ENCODE data around the gene CLSTN2.

The CLSTN2 gene

GRCh38 chr3:140162551-140162950, 227.6 kb downstream of the CLSTN2 start:
- DNase-seq (ENCODE audit: insufficient read length, low spot score): no peak
- TF ChIP-seq POLR2A (IDR thresholded peaks at IDR 0.05; ENCODE audit: low read depth, low read length): no peak
- no peak for FAIRE-seq

- FAIRE-seq (no peak), DNase-seq (ENCODE audit: insufficient read length, low spot score) (no peak)
- TF ChIP-seq POLR2A (IDR thresholded peaks at IDR 0.05; ENCODE audit: low read depth, low read length): no peak
These were observed 228.3 kb downstream of the CLSTN2 start for GRCh38 chr3:140163159-140163763.

DNA sequence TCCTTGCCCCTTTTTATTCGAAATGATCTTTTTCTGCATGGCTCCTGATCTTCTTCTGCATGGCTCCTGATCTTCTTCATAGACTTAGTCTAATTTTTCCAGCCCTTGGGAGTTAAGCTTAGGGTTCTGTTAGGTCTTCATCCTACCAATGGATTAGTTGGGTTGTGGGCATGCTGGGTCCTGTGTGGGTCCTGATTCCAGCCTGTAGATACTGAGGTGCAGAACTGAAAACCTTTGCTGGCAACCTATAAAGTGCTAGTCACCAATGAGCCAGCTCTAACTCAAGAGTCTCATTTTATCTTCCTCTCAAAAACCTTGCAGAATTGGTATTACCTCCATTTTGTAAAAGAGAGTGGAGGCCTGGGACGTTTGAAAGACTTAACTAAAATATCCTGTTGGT, 229.2 kb downstream of the CLSTN2 start:
- no peak for FAIRE-seq
- DNase-seq (ENCODE audit: insufficient read length, low spot score): no peak
- TF ChIP-seq POLR2A (IDR thresholded peaks at IDR 0.05; ENCODE audit: low read depth, low read length): no peak

DNA sequence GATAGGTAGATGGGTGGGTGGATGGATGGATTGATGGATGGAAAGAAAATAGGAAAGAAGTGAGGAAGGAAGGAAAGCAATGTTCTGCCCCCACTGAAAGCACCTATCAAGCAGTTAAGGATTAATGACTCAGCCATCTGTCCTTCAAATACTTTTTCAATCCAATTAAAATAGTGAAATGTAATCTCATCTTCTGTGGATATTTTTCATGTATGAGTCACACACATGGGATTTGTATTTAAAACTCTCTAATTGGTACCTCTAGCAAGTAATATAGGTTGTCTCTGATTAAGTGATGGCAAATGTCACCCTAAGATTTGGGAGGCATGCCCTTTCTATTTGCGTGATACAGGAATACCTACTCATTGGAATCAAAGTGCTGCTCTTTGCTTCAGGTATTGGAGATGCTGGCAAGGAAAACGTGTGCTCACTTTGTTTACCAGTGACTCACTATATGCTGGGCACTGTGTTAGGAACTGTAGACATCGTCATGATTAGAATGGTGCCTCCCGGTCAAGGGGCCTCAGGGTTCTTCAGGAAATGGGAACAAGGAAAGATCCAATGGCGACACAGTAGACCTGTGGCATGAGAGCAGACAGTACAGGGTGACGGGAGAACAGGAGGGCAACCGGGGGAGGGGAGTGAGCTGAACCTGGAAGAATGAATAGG, 230.1 kb downstream of the CLSTN2 start:
- no peak for TF ChIP-seq POLR2A (IDR thresholded peaks at IDR 0.05; ENCODE audit: low read depth, low read length)
- FAIRE-seq (no peak), DNase-seq (ENCODE audit: insufficient read length, low spot score) (no peak)

- TF ChIP-seq POLR2A (IDR thresholded peaks at IDR 0.05; ENCODE audit: low read depth, low read length): no peak
- no peak for FAIRE-seq
- no peak for DNase-seq (ENCODE audit: insufficient read length, low spot score)
These were observed 230.8 kb downstream of the CLSTN2 start for GRCh38 chr3:140165781-140166180.

DNA sequence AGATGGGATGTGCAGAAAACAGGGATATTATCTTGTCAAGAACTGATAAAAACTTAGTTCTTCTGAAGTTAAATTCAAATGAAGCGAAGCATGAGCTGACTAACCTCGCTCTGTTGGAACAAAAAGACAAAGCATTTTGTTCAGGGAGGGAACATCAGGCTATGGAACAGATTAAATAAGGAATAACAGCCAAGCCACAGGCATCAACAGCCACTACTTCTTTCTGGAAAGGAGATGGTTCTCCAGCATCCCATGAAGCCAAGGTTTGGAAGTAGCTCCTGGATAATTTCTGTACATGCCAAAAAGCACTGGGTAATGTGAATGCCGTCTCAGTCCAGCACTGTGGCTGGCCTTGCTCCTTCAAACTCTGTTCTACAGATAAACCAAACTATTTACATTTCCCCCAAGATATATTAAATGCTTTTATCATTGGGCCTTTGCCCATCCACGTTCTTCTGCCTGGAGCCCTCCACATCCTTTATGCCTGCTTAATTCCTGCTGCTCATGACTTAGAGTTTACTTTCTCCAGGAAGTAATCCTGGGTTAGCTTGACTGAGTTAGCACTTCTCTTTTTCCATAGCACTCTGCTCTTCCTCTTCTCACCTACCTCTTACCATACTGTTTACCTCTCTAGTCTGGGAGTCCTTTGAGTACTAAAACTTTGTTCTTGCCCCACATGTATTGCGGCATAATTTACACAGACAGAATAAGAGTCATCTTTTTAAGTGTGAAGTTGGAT, 232.0 kb downstream of the CLSTN2 start:
- TF ChIP-seq POLR2A (IDR thresholded peaks at IDR 0.05; ENCODE audit: low read depth, low read length): no peak
- FAIRE-seq: no peak
- no peak for DNase-seq (ENCODE audit: insufficient read length, low spot score)

- DNase-seq (ENCODE audit: insufficient read length, low spot score) (no peak), FAIRE-seq (no peak)
- TF ChIP-seq POLR2A (IDR thresholded peaks at IDR 0.05; ENCODE audit: low read depth, low read length): no peak
These were observed 232.8 kb downstream of the CLSTN2 start for GRCh38 chr3:140167600-140168281.

DNA sequence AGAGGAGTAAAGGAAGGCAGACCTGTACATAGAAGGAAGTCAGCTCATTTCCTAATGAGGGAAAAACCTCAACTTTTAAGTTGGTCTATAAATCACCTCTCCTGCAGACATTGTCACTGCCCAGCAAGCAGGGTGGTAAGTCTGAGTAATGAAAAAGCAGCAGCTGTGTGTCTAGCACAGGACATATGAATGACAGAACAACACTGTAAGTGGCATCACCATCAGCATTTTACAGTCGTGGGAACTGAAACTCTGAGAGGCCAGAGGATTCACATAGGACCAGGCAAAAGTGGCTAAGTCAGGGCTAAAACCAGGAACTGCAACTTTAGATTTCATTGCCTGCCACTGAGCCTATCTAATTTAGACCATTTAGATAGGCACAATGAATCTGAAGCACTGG, 235.6 kb downstream of the CLSTN2 start:
- no peak for FAIRE-seq
- no peak for TF ChIP-seq POLR2A (IDR thresholded peaks at IDR 0.05; ENCODE audit: low read depth, low read length)
- no peak for DNase-seq (ENCODE audit: insufficient read length, low spot score)

- no peak for TF ChIP-seq POLR2A (IDR thresholded peaks at IDR 0.05; ENCODE audit: low read depth, low read length)
- DNase-seq (ENCODE audit: insufficient read length, low spot score) (no peak), FAIRE-seq (no peak)
These were observed 241.5 kb downstream of the CLSTN2 start for GRCh38 chr3:140176526-140176925.

GRCh38 chr3:140177943-140178342, 243.0 kb downstream of the CLSTN2 start:
- TF ChIP-seq POLR2A (IDR thresholded peaks at IDR 0.05; ENCODE audit: low read depth, low read length): no peak
- DNase-seq (ENCODE audit: insufficient read length, low spot score) (no peak), FAIRE-seq (no peak)

- TF ChIP-seq POLR2A (IDR thresholded peaks at IDR 0.05; ENCODE audit: low read depth, low read length): no peak
- FAIRE-seq (no peak), DNase-seq (ENCODE audit: insufficient read length, low spot score) (no peak)
These were observed 243.5 kb downstream of the CLSTN2 start for GRCh38 chr3:140178482-140178881.

DNA sequence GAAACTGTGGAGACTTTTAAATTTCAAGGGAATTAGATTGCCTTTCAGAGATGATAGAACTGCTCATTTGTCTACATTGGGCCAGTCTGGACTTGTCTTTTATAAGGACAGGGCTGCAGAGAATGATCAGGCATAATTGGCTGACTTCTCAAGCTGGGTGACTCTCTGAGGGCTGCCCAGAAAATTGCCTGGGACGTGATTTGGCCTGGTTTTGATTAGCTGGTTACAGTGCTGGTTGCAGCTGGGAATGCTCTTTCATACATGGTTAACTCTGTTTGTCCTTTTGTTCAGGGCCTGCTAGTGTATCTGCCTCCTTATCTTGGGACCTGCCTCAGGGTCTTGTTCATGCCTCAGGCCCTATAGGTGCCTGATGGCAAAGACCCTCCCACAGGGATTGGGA, 245.6 kb downstream of the CLSTN2 start:
- DNase-seq (ENCODE audit: insufficient read length, low spot score) (no peak), FAIRE-seq (no peak)
- TF ChIP-seq POLR2A (IDR thresholded peaks at IDR 0.05; ENCODE audit: low read depth, low read length): no peak

DNA sequence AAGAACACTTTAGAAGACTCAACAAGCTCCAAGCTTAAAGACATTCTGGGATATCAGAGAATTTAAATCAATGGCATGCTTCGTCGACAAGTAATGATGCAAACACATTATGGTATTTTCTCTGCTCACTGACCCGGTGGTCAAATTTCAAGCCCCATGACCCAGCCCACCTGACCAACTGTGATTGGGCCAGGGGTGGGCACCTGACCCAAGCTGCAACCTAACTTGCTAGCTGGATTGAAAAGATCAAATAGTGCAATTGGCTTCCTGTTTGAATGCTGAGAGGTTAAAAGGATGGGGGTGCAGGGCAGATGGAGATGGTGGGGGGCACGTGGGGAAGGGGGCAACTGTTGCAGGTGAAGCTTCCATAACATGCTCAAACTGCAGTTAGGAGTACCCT, 250.4 kb downstream of the CLSTN2 start:
- no peak for FAIRE-seq
- DNase-seq (ENCODE audit: insufficient read length, low spot score): no peak
- TF ChIP-seq POLR2A (IDR thresholded peaks at IDR 0.05; ENCODE audit: low read depth, low read length): no peak

GRCh38 chr3:140186421-140186920, 251.5 kb downstream of the CLSTN2 start:
- DNase-seq (ENCODE audit: insufficient read length, low spot score) (no peak), FAIRE-seq (no peak)
- no peak for TF ChIP-seq POLR2A (IDR thresholded peaks at IDR 0.05; ENCODE audit: low read depth, low read length)

Data from H54 (cell line).